Endothelial cell of umbilical vein (primary cell): ENCODE measurements around the gene FILIP1. TPM values are rescaled to one million over a fixed set of nuclear protein-coding genes. Genes with fewer than 3 reads are reported as not detected.

ENCODE experiments used
- BruUV-seq: library from RNA; stranded (reverse); fragments of 400-500 nt; replicated peaks from 2 replicates; lab custom pipeline; 2021; lab: Mats Ljungman, UMichigan
- CTCF ChIA-PET: fragments of 300-600, 350-600 bp; sonication (Branson Sonifier 250); formaldehyde crosslinking; loops from one replicate; lab custom pipeline; 2021; ENCODE audit warnings: antibody characterized with exemption, inconsistent platforms; lab: Charles Lee
- POLR2A ChIA-PET: fragments of 300-600, 350-600 bp; sonication (Branson Sonifier 250); formaldehyde crosslinking; loops from one replicate; lab custom pipeline; 2021; ENCODE audit warnings: antibody characterized with exemption, inconsistent platforms; lab: Charles Lee
- DNase-seq: peaks from one replicate; pipeline ENCODE4 v3.0.0-alpha.2; 2011; ENCODE audit warnings: low read depth, low spot score
- FAIRE-seq: peaks from 2 replicates; lab custom pipeline; 2011; peaks lifted over from hg19 to GRCh38; lab: Jason Lieb, UNC
- H2AFZ ChIP-seq: 2 replicates; pipeline ENCODE4 v1.6.0; 2012; ENCODE audit warnings: low read depth, low read length, control low read depth, inconsistent platforms
- H3K27ac ChIP-seq: 2 replicates; pipeline ENCODE4 v1.5.1; 2011; ENCODE audit warnings: low read depth, mild to moderate bottlenecking, control low read depth, low read length, moderate library complexity; ENCODE audit not compliant: insufficient read depth
- H3K27me3 ChIP-seq, 2 experiments: 2 replicates each; pipeline versions ENCODE4 v1.6.0 to v1.6.1; 2011; ENCODE audit warnings: low read length in 2 of 2, mixed read lengths in 1 of 2; ENCODE audit not compliant: control insufficient read depth in 2 of 2, insufficient read depth in 2 of 2
- H3K36me3 ChIP-seq, 2 experiments: 2 replicates in 1 of 2; 3 replicates in 1 of 2; pipeline ENCODE4 v1.5.1; 2011; ENCODE audit warnings: low read length in 2 of 2, mild to moderate bottlenecking in 1 of 2, moderate library complexity in 1 of 2; ENCODE audit not compliant: control insufficient read depth in 2 of 2, insufficient read depth in 2 of 2; ENCODE audit errors: extremely low read depth in 1 of 2
- H3K4me1 ChIP-seq: 3 replicates; pipeline ENCODE4 v1.5.1; 2011; ENCODE audit warnings: mild to moderate bottlenecking, low read length; ENCODE audit not compliant: control insufficient read depth, insufficient read depth; ENCODE audit errors: extremely low read depth
- H3K4me2 ChIP-seq: 2 replicates; pipeline ENCODE4 v1.6.1; 2011; ENCODE audit warnings: low read length, control low read depth, mixed read lengths; ENCODE audit not compliant: insufficient read depth
- H3K4me3 ChIP-seq, 3 experiments: fragments of 200-600 bp in 1 of 3; sonication (generic), shearing (Covaris generic) in 1 of 3; replicated peaks in 1 of 3; 2 replicates each; pipeline ENCODE4 v1.5.1; 2011 to 2016; ENCODE audit warnings: control low read depth in 3 of 3, low read length in 3 of 3, mild to moderate bottlenecking in 2 of 3, inconsistent platforms in 1 of 3, low read depth in 1 of 3, moderate library complexity in 1 of 3; ENCODE audit not compliant: insufficient read depth in 1 of 3
- H3K79me2 ChIP-seq: 2 replicates; pipeline ENCODE4 v1.6.0; 2012; ENCODE audit warnings: low read length, inconsistent platforms; ENCODE audit not compliant: control insufficient read depth, insufficient read depth
- H3K9ac ChIP-seq: replicated peaks from 2 replicates; pipeline ENCODE3; 2011; ENCODE audit warnings: low read length, control low read depth; ENCODE audit not compliant: insufficient read depth; ENCODE audit errors: extremely low read depth
- H3K9me1 ChIP-seq: replicated peaks from 3 replicates; pipeline ENCODE4 v1.6.0; 2011; ENCODE audit warnings: mild to moderate bottlenecking, low read length; ENCODE audit not compliant: control insufficient read depth, insufficient read depth; ENCODE audit errors: extremely low read depth
- H3K9me3 ChIP-seq: replicated peaks from 2 replicates; pipeline ENCODE4 v1.5.1; 2012; ENCODE audit warnings: low read length, inconsistent platforms; ENCODE audit not compliant: control insufficient read depth, insufficient read depth
- H4K20me1 ChIP-seq: replicated peaks from 2 replicates; pipeline ENCODE3; 2011; ENCODE audit warnings: mild to moderate bottlenecking, low read length; ENCODE audit not compliant: control insufficient read depth, insufficient read depth; ENCODE audit errors: extremely low read depth
- CTCF ChIP-seq, 2 donors: IDR thresholded peaks; 1 replicate in 1 of 2; 2 replicates in 1 of 2; pipeline ENCODE4 v1.5.1; 2011; ENCODE audit warnings: low read length in 2 of 2, mild to moderate bottlenecking in 2 of 2, moderate library complexity in 2 of 2, control low read depth in 1 of 2, inconsistent platforms in 1 of 2, low read depth in 1 of 2; ENCODE audit not compliant: insufficient read depth in 1 of 2; ENCODE audit errors: extremely low read depth in 1 of 2
- EZH2 ChIP-seq: IDR thresholded peaks from 2 replicates; pipeline ENCODE4 v1.6.1; 2012; ENCODE audit warnings: borderline replicate concordance, low read depth, mild to moderate bottlenecking, moderate library complexity, low read length, inconsistent platforms; ENCODE audit not compliant: severe bottlenecking
- FOS ChIP-seq: IDR thresholded peaks from 2 replicates; pipeline ENCODE4 v1.6.1; 2011; ENCODE audit warnings: mild to moderate bottlenecking, low read length, moderate library complexity, borderline replicate concordance; ENCODE audit not compliant: insufficient read depth
- GATA2 ChIP-seq: IDR thresholded peaks from 2 replicates; pipeline ENCODE4 v1.7.0; 2011; ENCODE audit warnings: low read depth, mild to moderate bottlenecking, moderate library complexity, mixed read lengths, low read length; ENCODE audit not compliant: insufficient read length, insufficient read depth
- JUN ChIP-seq: IDR thresholded peaks from 2 replicates; pipeline ENCODE4 v1.6.1; 2011; ENCODE audit warnings: borderline replicate concordance, low read depth; ENCODE audit not compliant: insufficient read length, insufficient read depth
- MAX ChIP-seq: IDR thresholded peaks from 2 replicates; pipeline ENCODE4 v1.6.1; 2011; ENCODE audit not compliant: insufficient read depth, insufficient read length
- MYC ChIP-seq: IDR thresholded peaks from one replicate; pipeline ENCODE4 v1.6.1; 2011; ENCODE audit warnings: mild to moderate bottlenecking, low read depth, low read length
- POLR2A ChIP-seq: IDR thresholded peaks from 2 replicates; pipeline ENCODE4 v1.6.1; 2012; ENCODE audit warnings: low read depth, mild to moderate bottlenecking, control low read depth, low read length
- POLR2AphosphoS5 ChIP-seq: IDR thresholded peaks from 2 replicates; pipeline ENCODE4 v1.6.1; 2012; ENCODE audit warnings: low read depth, mild to moderate bottlenecking, control low read depth, low read length, moderate library complexity; ENCODE audit not compliant: insufficient read depth
- dilution Hi-C: fragments of 300-500 bp; cut with MboI; formaldehyde crosslinking; loops from one replicate; pipeline ENCODE4 v1.15.0; 2019; ENCODE audit warnings: low sequenced_read_pairs; ENCODE audit not compliant: extremely low pct_ligation_motif_present
- intact Hi-C: fragments of 100-400 bp; cut with micrococcal nuclease; formaldehyde crosslinking; loops from one replicate; pipeline ENCODE4 v1.10.0; 2022
- polyA plus RNA-seq, 4 experiments: library from polyadenylated mRNA; depleted of rRNA in 3 of 4; stranded (reverse) in 3 of 4; unstranded in 1 of 4; fragments of >200 nt; gene quantifications; 2 replicates each; pipeline versions ENCODE4 v1.2.1 to v1.2.3, GENCODE V29; 2011 to 2012; ENCODE audit warnings: missing spikeins in 1 of 4
- total RNA-seq: library from RNA; stranded (reverse); gene quantifications from 2 replicates; pipeline ENCODE4 v1.2.3, GENCODE V29; 2021

Gene FILIP1
- total and polyA plus RNA-seq, 2 donors (not counting 3 experiments of a cell fraction or from before 2014, with no cell fraction given) = 2.8 to 13.7 TPM

- intact Hi-C loops (loop anchor here (1.0 kb wide), 1 partner anchor 53 kb away; no protein-coding TSS in a partner anchor), dilution Hi-C loops (no loop called here)
- no peaks in the 10 kb centered on the region for H3K27me3 ChIP-seq
- CTCF ChIA-PET = no interaction called here
- no peaks in the 10 kb centered on the region for H3K79me2 ChIP-seq
- H3K9ac ChIP-seq = no peak overlapping the region
- H3K4me3 ChIP-seq = no peak overlapping the region
- peaks cover 10% of the 10 kb centered on the region for H3K4me1 ChIP-seq
- no peak for TF ChIP-seq POLR2A
- TF ChIP-seq JUN = no peak
- no peak for TF ChIP-seq CTCF (IDR thresholded peaks at IDR 0.05; ENCODE audit: extremely low read depth in 1 of 2, insufficient read depth in 1 of 2, low read depth in 1 of 2, low read length in 2 of 2)
- TF ChIP-seq POLR2AphosphoS5 = no peak
- TF ChIP-seq EZH2 = no peak
- TF ChIP-seq FOS = no peak
- TF ChIP-seq MYC = no peak
- no peak for TF ChIP-seq MAX
- no peak for TF ChIP-seq GATA2
- POLR2A ChIA-PET = no interaction called here
- DNase-seq (peak; percentile 85), FAIRE-seq (peak; percentile 47)
- H3K27ac ChIP-seq = peak overlapping the region; percentile 15
- H2AFZ ChIP-seq = no peak overlapping the region
- no peaks in the 10 kb centered on the region for H3K9me3 ChIP-seq
- BruUV-seq = TSS peak; percentile 43
- H4K20me1 ChIP-seq = no peaks in the 10 kb centered on the region
- H3K9me1 ChIP-seq = no peaks in the 10 kb centered on the region
- no peak overlapping the region for H3K4me2 ChIP-seq
- no peaks in the 10 kb centered on the region for H3K36me3 ChIP-seq
Measured at GRCh38 chr6:75430631-75431325, 62.8 kb downstream of the FILIP1 start.
